ENCODE measurements around the gene TGFB1I1.
A peak's percentile ranks its signal among the peaks of the same experiment; 100 is the strongest.
"Not testable (repeated sequence)": the region's sequence is repeated elsewhere in the genome, so short reads cannot be mapped to it uniquely, and the experiment has no call there.

Gene TGFB1I1

DNA sequence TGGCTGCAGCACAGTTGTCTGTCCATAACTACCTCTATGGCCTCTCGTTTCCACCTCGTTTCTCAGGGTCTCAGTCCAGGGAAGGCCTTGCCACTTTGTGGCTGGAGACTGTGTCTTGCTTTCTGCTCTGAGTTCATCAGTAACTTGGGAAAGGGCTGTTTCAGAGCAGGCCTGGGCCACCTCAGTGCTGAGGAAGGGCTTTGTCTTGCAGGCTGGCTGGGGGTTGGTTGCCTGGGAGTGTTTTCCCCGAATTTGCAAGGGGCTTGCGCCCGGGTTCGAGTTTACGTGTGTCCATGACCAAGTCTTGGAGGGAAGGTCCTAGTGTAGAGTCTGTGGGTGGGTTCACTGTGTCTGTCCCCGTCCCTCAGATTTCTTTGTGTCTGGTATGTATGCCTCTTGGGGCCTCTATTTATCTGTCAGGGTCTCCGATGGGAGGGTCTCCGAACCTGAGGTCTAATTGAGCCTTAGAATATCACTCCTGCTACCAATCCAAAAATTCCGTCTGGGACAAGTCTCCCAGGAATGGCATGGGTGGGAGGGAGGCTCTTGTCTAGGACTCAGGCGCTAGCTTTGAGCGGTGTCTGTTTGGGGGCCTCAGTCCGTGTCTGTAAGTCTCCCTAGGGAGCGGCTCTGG is 594 bp upstream of the TGFB1I1 start:
- no peak for DNase-seq

DNA sequence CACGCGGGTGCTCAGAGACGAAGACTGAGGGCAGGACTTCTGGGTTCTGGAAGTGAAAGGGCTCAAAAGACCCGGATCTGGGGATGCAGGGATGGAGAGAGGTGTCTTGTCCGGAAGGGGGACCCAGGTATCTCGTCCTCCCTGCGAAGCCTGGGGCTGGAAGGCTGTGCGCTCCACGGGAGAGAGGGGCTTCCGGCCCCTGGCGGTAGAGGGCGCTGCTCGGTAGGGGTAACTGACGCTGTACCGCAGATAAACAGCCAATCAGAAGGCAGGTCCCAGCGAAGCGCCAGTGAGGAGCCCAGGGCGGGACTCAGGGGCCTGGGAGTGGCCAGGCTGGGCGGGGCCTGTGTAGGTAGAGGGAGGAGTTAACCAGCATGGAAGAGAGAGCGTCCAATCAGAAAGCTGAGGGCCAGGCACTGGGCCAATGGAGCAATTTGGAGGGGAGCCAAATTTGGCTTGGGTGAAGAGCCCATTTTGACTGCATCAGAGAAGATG is 804 bp downstream of the TGFB1I1 start:
- peak; percentile 83 for DNase-seq

DNA sequence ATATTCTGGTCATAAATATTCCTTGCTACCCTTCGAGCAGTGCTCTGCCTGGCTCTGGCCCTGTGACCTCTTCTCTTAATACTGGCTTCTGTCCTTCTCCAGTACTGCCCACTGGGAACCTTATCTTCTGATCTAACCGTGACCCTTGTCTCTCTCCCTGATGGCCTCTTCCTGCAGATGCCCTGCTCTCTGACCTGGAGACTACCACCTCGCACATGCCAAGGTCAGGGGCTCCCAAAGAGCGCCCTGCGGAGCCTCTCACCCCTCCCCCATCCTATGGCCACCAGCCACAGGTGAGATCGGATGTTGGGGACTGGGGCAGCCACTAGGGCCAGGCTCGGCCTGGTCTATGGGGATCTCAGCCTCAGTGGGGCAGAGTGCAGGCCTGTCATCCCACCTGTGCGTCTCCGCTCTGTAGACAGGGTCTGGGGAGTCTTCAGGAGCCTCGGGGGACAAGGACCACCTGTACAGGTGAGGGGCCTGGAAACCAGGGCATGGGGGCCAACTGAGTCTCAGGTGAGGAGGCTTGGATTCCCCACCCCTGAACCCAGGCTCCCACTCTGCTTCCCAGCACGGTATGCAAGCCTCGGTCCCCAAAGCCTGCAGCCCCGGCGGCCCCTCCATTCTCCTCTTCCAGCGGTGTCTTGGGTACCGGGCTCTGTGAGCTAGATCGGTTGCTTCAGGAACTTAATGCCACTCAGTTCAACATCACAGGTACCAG is 1.5 kb downstream of the TGFB1I1 start:
- no peak for DNase-seq

GRCh38 chr16:31474173-31474714 is 2.3 kb downstream of the TGFB1I1 start:
- no peak for DNase-seq

DNA sequence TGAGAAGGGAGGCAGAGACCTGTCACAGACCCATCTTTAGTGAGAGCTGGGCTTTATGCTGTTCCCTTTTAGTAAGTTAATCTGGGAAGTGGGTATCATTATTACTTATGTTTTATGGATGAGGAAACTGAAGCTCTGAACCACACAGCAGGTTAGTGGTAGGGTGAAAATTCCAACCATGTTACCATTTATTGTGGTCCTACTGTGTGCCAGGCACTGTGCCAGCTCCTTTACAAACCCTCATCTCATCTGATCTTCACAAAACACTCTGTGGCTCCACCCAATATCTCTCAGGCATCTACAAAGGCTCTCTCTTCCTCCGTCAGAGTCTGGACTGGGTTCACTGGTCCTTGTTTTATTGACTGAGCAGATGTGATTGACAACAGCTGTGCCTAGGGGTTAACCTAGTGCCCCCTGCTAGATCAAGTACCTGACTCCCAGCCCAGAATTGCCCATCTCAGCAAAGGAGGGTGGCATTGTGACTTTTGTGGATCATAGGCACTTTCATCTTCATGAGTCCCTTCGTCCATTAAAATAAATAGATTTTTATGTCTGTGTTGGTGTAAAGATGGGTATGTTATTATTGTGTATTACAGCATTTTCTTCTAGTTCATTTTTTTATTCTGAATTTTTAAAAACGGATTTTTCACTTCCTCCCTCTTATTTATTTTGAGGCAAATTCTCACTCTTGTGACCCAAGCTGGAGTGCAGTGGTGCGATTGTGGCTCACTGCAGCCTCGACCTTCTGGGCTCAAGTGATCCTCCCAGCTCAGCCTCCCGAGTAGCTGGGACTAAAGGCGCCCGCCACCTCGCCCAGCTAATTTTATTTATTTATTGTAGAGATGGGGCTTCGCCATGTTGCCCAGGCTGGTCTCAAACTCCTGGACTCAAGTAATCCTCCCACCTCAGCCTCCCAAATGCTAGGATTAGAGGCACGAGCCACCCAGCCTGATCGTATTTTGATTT is 3.1 kb downstream of the TGFB1I1 start:
- DNase-seq: no peak

DNA sequence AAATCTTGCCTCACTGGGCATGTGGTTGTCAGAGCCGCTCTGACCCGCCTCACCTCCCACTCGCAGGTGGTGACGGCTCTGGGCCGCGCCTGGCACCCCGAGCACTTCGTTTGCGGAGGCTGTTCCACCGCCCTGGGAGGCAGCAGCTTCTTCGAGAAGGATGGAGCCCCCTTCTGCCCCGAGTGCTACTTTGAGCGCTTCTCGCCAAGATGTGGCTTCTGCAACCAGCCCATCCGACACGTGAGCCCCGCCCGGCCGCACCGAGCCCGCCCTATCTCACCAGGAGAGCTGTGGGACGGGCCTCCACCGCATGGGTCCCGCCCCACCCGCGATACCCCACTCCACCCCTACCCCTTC is 4.0 kb downstream of the TGFB1I1 start:
- no peak for DNase-seq

DNA sequence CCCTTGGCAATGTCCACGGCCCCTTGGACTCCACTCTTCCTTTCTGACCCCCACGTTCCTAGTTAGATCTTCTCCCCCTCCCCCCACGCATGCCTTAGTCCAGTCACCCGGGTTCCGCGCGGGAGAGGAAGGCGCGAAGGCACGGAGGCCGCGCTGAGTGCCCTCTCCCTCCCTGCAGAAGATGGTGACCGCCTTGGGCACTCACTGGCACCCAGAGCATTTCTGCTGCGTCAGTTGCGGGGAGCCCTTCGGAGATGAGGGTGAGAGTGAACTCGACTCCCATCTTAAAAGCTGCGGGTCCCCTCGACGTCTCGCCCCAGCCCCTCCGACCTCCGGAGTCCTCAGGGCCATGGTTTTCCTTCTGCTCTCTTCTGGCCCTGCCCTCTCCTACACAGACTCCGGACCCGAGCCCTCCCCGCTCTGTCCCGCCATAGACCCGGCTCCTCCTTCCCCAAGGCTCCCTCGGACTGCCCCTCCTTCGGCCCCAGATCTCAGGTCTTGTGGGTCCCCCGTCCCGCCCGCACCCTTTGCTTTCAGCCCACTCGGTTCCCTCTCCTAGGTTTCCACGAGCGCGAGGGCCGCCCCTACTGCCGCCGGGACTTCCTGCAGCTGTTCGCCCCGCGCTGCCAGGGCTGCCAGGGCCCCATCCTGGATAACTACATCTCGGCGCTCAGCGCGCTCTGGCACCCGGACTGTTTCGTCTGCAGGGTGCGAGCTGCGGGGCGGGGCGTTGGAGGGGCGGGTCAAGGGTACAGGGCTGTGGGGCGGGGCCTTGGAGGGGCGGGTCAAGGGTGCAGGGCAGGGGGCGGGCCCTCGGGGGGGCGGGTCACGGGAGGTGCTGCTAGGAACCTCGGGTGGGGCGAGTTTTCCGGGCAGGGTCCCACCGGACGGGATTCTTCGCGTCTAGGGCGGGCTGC is 4.6 kb downstream of the TGFB1I1 start:
- DNase-seq: peak; percentile 87

- DNase-seq: peak; percentile 90
Observed at GRCh38 chr16:31477220-31478216, 5.6 kb downstream of the TGFB1I1 start.

DNA sequence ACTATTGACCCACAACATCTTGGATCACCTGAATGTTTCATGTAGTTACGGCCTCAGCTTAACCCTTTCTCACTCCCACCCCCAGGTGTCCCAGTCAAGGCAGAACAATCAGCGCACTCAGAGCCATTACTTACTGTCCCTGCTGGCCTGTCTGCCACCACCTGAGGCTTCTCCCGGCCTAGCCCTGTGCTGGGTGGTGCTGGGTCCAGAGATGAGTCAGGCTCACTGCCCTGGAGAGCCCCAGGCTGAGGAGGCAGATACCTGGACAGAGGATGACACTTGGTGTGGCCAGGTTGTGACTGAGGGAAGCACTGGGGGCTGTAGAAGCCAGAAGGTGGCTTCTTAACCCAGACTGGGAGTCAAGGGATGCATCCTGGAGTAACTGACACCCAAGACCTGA is 7.0 kb downstream of the TGFB1I1 start:
- DNase-seq: peak; percentile 66

GRCh38 chr16:31479751-31480150 is 7.8 kb downstream of the TGFB1I1 start:
- DNase-seq: no peak

DNA sequence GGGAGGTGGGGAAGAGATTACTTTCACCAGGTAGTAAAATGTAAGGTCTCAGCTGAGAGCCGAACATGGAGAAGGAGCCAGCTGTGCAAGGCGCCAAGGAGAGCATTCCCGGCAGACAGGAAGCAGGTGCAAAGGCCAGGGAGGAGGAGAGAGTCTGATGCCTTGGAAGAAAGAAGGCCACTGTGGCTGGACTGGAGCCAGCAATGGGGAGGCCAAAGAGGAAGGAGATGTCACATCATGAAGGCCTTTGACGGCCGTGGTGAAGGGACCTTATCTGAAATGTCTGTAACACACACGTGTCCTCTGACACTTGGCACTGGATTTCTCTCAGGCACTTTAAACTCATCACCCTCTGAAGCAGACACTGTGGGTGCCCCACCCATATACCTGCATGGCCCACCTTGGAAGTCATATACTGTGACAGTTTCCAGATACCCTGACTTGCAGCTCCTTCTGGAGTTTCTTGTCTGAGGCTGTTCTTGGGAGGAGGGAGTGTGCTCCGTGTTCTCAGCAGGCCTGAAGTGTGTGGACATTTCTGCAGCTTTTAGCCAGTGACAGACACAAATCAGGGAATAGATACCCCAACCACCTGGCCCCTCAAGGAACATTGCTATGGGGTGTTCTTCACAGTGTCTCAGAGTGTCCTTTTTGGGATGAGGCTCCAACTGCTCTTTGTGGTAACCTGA is 9.0 kb downstream of the TGFB1I1 start:
- no peak for DNase-seq

- DNase-seq: no peak
Observed at GRCh38 chr16:31483081-31483480, 11.1 kb downstream of the TGFB1I1 start, which contains the start of gene SLC5A2. Gene SLC5A2, plus strand, starts transcription at chr16:31483123. Its CDS starts 14 bp downstream, at chr16:31483137.

DNA sequence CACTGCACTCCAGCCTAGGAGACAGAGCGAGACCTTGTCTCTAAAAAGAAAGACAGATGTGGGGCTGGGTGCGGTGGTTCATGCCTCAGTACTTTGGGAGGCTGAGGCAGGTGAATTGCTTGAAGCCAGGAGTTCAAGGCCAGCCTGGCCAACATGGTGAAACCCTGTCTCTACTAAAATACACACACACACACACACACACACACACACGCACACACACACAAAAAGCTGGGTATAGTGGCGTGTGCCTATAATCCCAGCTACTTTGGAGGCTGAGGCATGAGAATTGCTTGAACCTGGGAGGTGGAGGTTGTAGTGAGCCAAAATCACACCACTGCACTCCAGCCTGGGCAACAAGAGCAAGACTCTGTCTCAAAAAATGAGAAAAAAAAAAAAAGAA is 12.1 kb downstream of the TGFB1I1 start:
- not testable (repeated sequence) for DNase-seq

DNA sequence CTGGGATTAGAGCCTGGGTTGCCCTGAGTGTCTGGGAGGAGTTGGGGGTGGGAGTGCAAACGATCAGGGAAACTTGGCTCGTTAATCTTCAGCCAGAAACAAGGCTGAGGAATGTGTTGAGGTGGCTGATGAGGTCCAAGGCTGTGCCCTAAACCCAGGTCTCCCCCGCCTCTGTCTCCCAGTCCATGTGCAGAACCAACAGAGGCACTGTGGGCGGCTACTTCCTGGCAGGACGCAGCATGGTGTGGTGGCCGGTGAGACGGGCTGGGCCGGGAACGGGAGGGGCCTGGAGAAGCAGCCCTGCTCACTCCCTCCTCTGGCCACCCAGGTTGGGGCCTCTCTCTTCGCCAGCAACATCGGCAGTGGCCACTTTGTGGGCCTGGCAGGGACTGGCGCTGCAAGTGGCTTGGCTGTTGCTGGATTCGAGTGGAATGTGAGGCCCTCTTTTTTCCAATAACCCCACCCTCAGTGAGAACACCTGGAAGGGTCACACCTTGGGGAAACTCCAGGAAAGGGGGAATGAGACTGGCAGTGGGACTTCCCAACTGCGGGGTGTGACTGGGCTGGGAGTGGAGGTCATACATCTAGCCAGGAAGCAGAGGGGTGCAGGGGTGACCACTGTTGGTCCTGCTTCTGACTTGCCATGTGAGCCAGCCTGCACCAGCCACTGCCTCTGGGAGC is 12.7 kb downstream of the TGFB1I1 start:
- peak; percentile 74 for DNase-seq

DNA sequence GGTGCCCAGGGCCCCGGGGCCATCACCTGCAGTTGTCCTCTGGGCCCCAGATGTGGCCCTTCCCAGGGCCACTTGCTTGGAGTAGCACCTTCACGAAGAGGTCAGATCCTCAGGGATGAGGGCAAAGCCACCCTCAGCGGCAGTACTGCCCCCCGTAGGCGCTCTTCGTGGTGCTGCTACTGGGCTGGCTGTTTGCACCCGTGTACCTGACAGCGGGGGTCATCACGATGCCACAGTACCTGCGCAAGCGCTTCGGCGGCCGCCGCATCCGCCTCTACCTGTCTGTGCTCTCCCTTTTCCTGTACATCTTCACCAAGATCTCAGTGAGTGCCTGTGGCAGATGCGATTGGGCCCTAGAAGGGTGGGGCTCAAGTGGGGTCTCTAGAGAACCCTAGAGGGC is 13.6 kb downstream of the TGFB1I1 start:
- DNase-seq: no peak

DNA sequence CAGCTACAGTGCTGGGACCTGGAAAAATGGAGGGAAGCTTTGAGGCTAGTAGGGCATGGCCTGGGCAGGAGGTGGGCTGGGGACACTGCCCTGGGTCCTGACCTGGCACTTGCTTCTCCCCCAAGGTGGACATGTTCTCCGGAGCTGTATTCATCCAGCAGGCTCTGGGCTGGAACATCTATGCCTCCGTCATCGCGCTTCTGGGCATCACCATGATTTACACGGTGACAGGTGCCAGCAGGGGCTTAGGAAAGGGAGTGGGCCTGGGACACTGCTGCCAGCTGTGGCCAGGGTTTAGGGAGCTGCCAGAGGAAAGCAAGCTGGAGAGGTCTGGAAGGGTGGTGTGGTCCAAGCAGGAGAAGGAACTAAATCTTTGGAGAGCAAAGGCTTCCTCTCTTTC is 14.1 kb downstream of the TGFB1I1 start:
- no peak for DNase-seq

- no peak for DNase-seq
Observed at GRCh38 chr16:31487071-31487719, 15.2 kb downstream of the TGFB1I1 start.

GRCh38 chr16:31487720-31488467 is 15.9 kb downstream of the TGFB1I1 start:
- DNase-seq: peak; percentile 77

Data from islet precursor cell (in vitro differentiated cells).